Heart right ventricle (tissue), 16 donors: ENCODE results near the gene ASPN. TPM values are rescaled to one million over a fixed set of nuclear protein-coding genes. Genes with fewer than 3 reads are reported as not detected.

ENCODE experiments used
- ATAC-seq, 8 donors: fragments of 200-7000 bp; cut with Tn5 transposase; one replicate each; pipeline ENCODE4 v1.9.1; 2020; ENCODE audit warnings: mild to moderate bottlenecking in 8 of 8, moderate library complexity in 8 of 8, moderate number of reproducible peaks in 1 of 8
- DNase-seq, 2 donors: peaks; one replicate each; pipeline ENCODE4 v3.0.0-alpha.2; 2020
- H3K27ac ChIP-seq, 10 donors: fragments of 200-600 bp; sonication (generic) in 2 of 10; one replicate each; pipeline versions ENCODE4 v1.5.0 to v1.8.0; 2020 to 2022; ENCODE audit warnings: mild to moderate bottlenecking in 3 of 10
- H3K27me3 ChIP-seq, 7 donors: fragments of 200-600 bp; one replicate each; pipeline ENCODE4 v1.8.0; 2021 to 2022; ENCODE audit warnings: mild to moderate bottlenecking in 2 of 7
- H3K36me3 ChIP-seq, 9 donors: fragments of 200-600 bp; sonication (generic) in 1 of 9; one replicate each; pipeline versions ENCODE4 v1.5.0 to v1.8.0; 2020 to 2022; ENCODE audit warnings: mild to moderate bottlenecking in 2 of 9
- H3K4me1 ChIP-seq, 9 donors: fragments of 200-600 bp; sonication (generic) in 1 of 9; one replicate each; pipeline versions ENCODE4 v1.5.0 to v1.8.0; 2020 to 2022; ENCODE audit warnings: mild to moderate bottlenecking in 4 of 9
- H3K4me3 ChIP-seq, 10 donors: fragments of 200-600 bp; sonication (generic) in 2 of 10; one replicate each; pipeline versions ENCODE4 v1.5.0 to v1.8.0; 2020 to 2022; ENCODE audit warnings: mild to moderate bottlenecking in 7 of 10, moderate library complexity in 2 of 10
- H3K9me3 ChIP-seq, 11 donors: fragments of 200-600 bp in 10 of 11; sonication (generic) in 2 of 11; one replicate each; pipeline versions ENCODE4 v1.5.0 to v1.8.0; 2013 to 2022; ENCODE audit warnings: mild to moderate bottlenecking in 2 of 11, control low read depth in 1 of 11, moderate library complexity in 1 of 11
- WGBS, 2 donors: extraction: QIAGEN DNeasy Blood & Tissue Kit; methylation state at CpG; one replicate each; pipeline ENCODE4 v1.1.7; 2013; ENCODE audit warnings: inconsistent platforms in 1 of 2; 5-methylcytosine and 5-hydroxymethylcytosine counted together
- intact Hi-C, 10 donors: fragments of 100-400 bp; cut with DNase I; formaldehyde crosslinking; loops; one replicate each; pipeline versions ENCODE4 v1.11.1 to v1.14.2; 2022
- polyA plus RNA-seq, 2 donors: library from polyadenylated mRNA; stranded (reverse); fragments of 200-250 nt; gene quantifications; one replicate each; pipeline ENCODE4 v1.2.3, GENCODE V29; 2013
- total RNA-seq, 10 donors: library from RNA; stranded (reverse); fragmentation: NEBNext Ultra II Directional in 3 of 10; extraction: Animal tissue kit (Norgen Biotek cat#: 25700) in 3 of 10; gene quantifications; one replicate each; pipeline versions ENCODE4 v1.2.1 to v1.2.4, GENCODE V29; 2021 to 2023
- TF ChIP-seq, protein P1 (sequence below), 9 donors: fragments of 200-600 bp; sonication (generic) in 2 of 9; IDR thresholded peaks; one replicate each; pipeline versions ENCODE4 v1.5.0 to v1.8.0; 2021 to 2022; ENCODE audit warnings: antibody characterized with exemption in 9 of 9, mild to moderate bottlenecking in 5 of 9, moderate library complexity in 1 of 9
- donor health status: Arrhythmogenic right ventricular cardiomyopathy.
- donor health status: ischemic (EF 13 %, LVEDD 7.1; RV severe dilation, severe dysfunction).
- donor health status: healthy with polysubstance abuse.
- donor health status: DM: no; HTN: yes; CAD: no.
- donor health status: DM: no; HTN: no; CAD: no.
- donor health status: ischemic (EF 25% LVEDD 6.9; RV normal size, moderate dysfunction).
- donor health status: ischemic (EF 25% LVEDD 5.7; RV mildly dilated, moderate dysfunction).
- donor health status: healthy.
- donor health status: DM: yes; HTN: yes; CAD: no.
- donor health status: Ischemic cardiomyopathy.
- donor health status: ischemic (EF 35%, LVEDD 5.7; RV mildly dilated, moderate dysfunction).
- donor health status: nonischemic (EF 11% LVEDD 7.7; RV severe dilation, severe dysfunction).
- donor health status: DM: yes; HTN: yes; CAD: no.
- donor health status: PGD.
- donor health status: ischemic (EF 29% LVEDD 5.4; RV normal size, mild dysfunction).
- donor health status: nonischemic (EF 23%, LVEDD 6.1; RV moderate dilation, normal function).

The ASPN gene
- total and polyA plus RNA-seq, 12 donors, result 2.3 to 29.6 (median 16.9) TPM

DNA sequence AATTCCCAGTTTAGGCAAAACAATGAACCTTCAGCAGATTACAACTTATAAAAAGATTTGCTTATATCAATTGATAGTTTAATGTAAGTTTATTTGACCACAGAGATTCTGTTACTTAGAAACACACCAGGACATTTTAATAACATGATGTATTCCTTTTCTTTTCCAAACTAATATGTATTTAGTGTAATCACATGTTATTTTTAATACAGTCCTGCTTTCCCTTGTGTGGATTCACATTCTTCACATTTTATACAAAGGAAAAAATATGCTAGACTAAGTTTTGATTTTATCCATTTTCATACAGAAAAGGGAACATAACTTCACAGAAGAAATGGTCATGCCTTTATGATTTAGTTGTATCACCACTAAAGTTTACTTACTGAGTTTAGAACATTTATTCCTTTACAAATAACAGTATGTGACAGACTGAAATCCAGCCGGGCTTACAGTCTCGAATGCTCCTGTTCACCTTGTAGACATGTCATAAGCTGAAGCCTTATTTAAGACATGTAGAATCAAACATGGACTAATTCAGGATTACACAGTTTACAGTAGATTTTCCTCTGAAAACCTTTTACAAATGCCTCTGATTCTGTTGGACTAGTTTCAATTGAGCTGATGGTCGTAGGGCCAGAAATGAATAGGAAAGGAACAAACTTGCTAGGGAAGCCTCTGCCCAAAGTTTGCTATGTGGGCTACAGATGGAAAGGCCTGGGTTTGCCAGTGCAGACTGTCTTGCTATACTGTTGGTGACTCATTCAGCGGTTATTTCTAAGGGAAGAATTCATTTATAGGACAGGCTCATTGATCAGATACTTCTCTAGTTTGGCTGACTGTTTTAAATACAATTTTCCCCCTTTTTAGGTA lies 6.6 kb upstream of the ASPN start:
- Histone ChIP-seq H3K27ac (peak overlapping the region in 5 of 10 donors; percentile 4 to 58 (median 11)), H3K36me3 (peaks cover 0 to 5% (median 0%) of the 10 kb centered on the region in 9 donors), H3K9me3 (no peaks in the 10 kb centered on the region), H3K4me3 (no peak overlapping the region), H3K27me3 (no peaks in the 10 kb centered on the region), H3K4me1 (peaks cover 0 to 25% (median 16%) of the 10 kb centered on the region in 9 donors)
- intact Hi-C loops, result loop anchor here in 1 of 10 donors (10.0 kb wide), 1 partner anchor 54 kb away; no protein-coding TSS in a partner anchor
- WGBS, 2 donors, result 66 to 69% methylated on average over 4 of the region's 4 CpGs
- DNase-seq, result no peak
- no peak for ATAC-seq
- TF ChIP-seq, protein P1, sequence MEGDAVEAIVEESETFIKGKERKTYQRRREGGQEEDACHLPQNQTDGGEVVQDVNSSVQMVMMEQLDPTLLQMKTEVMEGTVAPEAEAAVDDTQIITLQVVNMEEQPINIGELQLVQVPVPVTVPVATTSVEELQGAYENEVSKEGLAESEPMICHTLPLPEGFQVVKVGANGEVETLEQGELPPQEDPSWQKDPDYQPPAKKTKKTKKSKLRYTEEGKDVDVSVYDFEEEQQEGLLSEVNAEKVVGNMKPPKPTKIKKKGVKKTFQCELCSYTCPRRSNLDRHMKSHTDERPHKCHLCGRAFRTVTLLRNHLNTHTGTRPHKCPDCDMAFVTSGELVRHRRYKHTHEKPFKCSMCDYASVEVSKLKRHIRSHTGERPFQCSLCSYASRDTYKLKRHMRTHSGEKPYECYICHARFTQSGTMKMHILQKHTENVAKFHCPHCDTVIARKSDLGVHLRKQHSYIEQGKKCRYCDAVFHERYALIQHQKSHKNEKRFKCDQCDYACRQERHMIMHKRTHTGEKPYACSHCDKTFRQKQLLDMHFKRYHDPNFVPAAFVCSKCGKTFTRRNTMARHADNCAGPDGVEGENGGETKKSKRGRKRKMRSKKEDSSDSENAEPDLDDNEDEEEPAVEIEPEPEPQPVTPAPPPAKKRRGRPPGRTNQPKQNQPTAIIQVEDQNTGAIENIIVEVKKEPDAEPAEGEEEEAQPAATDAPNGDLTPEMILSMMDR (IDR thresholded peaks at IDR 0.05), result no peak

- peaks cover 0 to 45% (median 30%) of the 10 kb centered on the region in 9 donors for H3K4me1 ChIP-seq
- no peaks in the 10 kb centered on the region for H3K9me3 ChIP-seq
- intact Hi-C loops, result loop anchor here in 1 of 10 donors (10.0 kb wide), 1 partner anchor 52 kb away; no protein-coding TSS in a partner anchor
- no peak overlapping the region for H3K27ac ChIP-seq
- TF ChIP-seq, protein P1 (IDR thresholded peaks at IDR 0.05), result no peak
- H3K4me3 ChIP-seq, result no peak overlapping the region
- no peaks in the 10 kb centered on the region for H3K27me3 ChIP-seq
- DNase-seq (no peak), ATAC-seq (no peak)
- 83 to 87% methylated on average over 3 of the region's 3 CpGs for WGBS, 2 donors
- H3K36me3 ChIP-seq, result no peaks in the 10 kb centered on the region
These were observed 4.1 kb upstream of the ASPN start for GRCh38 chr9:92486371-92486770.

DNA sequence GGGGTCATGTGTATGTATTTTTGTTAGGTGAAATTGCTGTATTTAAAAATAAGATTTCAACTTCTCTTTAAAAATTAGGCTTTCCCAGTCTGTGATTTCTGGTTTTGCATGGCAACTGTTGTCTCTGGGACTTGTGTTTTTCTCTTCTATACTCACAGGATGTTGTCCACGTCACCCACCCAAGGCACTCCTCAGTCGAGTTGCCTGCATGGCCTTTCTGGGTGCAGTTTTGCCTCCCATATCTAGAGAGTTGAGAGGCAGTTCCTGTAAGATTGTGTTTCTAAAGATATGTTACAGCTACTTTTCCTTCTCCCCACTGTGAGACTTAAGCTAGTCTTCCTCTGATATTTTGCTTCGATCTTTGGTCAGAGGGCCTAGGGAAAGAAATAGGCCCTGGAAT lies 2.3 kb upstream of the ASPN start:
- 61 to 67% methylated on average over 3 of the region's 3 CpGs for WGBS, 2 donors
- H3K9me3 ChIP-seq, result no peaks in the 10 kb centered on the region
- H3K4me1 ChIP-seq, result peaks cover 3 to 63% (median 43%) of the 10 kb centered on the region in 9 donors
- peak overlapping the region in 1 of 10 donors; percentile 7 for H3K27ac ChIP-seq
- DNase-seq (no peak), ATAC-seq (no peak)
- intact Hi-C loops, result loop anchor here in 2 of 10 donors (5.0 to 10.0 kb wide), 3 partner anchors 50 to 118 kb away; partner anchors contain the start of gene ECM2 (in 1 of the 2)
- no peaks in the 10 kb centered on the region for H3K27me3 ChIP-seq
- TF ChIP-seq, protein P1 (IDR thresholded peaks at IDR 0.05), result no peak
- H3K36me3 ChIP-seq, result no peaks in the 10 kb centered on the region
- no peak overlapping the region for H3K4me3 ChIP-seq

DNA sequence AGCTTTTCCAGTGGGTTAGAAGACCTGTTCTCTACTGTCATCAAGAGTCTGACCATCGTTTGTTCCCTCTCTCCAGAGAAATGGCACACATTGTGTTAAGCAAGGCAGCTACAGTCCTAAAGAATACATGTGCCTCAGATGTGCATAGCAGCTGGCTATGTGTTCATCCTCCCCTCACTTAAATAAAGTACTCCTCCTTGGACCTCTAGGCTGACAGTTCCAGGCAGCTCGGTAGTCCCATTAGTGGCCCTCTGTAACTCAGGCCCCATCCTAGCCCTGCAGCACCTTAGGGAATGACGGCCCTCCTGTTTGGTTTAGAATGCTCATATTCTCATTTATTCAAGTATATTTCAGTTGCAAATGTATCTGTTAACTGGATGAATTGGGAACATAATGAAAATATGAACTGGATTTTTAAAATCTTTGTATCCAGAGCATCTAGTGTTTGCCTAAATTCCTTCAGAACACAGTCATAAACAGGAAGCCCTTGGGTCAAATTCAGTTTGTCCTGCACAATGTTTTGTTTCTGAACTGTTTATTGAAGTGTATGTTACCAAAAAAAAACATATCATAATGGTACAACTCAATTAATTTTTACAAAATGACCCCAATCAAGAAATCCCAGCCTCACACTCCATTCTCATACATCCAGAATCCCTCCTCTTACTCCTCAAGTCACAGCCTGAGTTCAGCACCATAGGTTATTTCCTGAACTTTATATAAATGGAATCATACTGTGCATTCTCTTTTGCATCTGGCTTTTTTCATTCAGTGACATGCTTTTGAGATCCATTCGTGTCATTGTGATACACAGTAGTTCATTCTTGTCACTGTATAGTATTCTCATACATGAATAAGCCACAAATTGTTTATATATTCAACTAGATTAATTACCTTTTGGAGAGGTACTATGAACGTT lies 1.6 kb upstream of the ASPN start:
- ATAC-seq, result no peak
- no peaks in the 10 kb centered on the region for H3K27me3 ChIP-seq
- DNase-seq, result no peak
- H3K36me3 ChIP-seq, result no peaks in the 10 kb centered on the region
- no peak overlapping the region for H3K4me3 ChIP-seq
- intact Hi-C loops, result loop anchor here in 2 of 10 donors (5.0 to 10.0 kb wide), 3 partner anchors 49 to 118 kb away; partner anchors contain the start of gene ECM2 (in 1 of the 2)
- peak overlapping the region in 6 of 10 donors; percentile 20 to 89 (median 34) for H3K27ac ChIP-seq
- no peaks in the 10 kb centered on the region for H3K9me3 ChIP-seq
- H3K4me1 ChIP-seq, result peaks cover 3 to 59% (median 44%) of the 10 kb centered on the region in 9 donors
- WGBS, 2 donors, result 64 to 65% methylated on average over 5 of the region's 5 CpGs
- TF ChIP-seq, protein P1 (IDR thresholded peaks at IDR 0.05), result no peak
